ENCODE measurements around the gene IL20.

DNA sequence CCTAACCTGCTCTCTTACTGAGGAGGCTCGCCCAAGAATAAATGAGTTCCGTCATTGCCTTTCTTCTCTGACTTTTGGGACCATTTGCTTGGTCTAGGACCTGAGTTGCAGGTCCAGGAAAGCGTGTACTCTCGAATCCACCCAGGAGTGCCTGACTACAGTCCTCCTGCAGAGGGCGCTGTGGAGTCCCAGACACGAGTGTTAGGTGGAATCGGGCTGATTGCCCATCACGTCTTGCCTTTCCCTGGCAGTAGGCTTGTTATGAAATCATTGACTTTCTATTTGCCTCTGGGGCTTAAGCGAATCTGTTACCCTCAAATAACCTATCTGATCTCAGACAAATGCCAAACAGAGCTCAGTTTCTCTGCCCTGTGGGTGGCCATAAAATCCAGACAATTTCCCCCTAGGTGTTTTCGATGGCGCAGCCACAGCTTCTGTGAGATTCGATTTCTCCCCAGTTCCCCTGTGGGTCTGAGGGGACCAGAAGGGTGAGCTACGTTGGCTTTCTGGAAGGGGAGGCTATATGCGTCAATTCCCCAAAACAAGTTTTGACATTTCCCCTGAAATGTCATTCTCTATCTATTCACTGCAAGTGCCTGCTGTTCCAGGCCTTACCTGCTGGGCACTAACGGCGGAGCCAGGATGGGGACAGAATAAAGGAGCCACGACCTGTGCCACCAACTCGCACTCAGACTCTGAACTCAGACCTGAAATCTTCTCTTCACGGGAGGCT is at the start of gene IL20:
- TF ChIP-seq TAF1 (IDR thresholded peaks at IDR 0.05; ENCODE audit: low read depth, low read length) (no peak), POLR2AphosphoS5 (IDR thresholded peaks at IDR 0.05; ENCODE audit: low read depth, low read length) (no peak), POLR2A (IDR thresholded peaks at IDR 0.05; ENCODE audit: low read depth, low read length) (no peak), POU2F2 (IDR thresholded peaks at IDR 0.05; ENCODE audit: low read depth, low read length) (no peak), SPI1 (IDR thresholded peaks at IDR 0.05; ENCODE audit: low read depth, low read length) (no peak)

Measured in GM12891 (cell line).